HepG2 (cell line): ENCODE measurements around the gene DOK7. TPM values are rescaled to one million over a fixed set of nuclear protein-coding genes. Genes with fewer than 3 reads are reported as not detected.

Experiments used
- ATAC-seq: fragments of 200-7000 bp; cut with Tn5 transposase; 3 replicates; pipeline ENCODE4 v1.9.1; 2020; ENCODE audit warnings: mild to moderate bottlenecking, moderate library complexity
- BruUV-seq: library from RNA; stranded (reverse); fragments of 400-500 nt; replicated peaks from 2 replicates; lab custom pipeline; 2021; lab: Mats Ljungman, UMichigan
- CTCF ChIA-PET: fragments of 300-600 bp; formaldehyde crosslinking; extraction: SDS; loops from one replicate; lab custom pipeline; 2021; ENCODE audit warnings: low total read pairs, inconsistent platforms, low intra/inter-chr PET ratio; lab: Yijun Ruan, JAX
- POLR2A ChIA-PET: fragments of 350-600 bp; sonication (Branson Sonifier 250); formaldehyde crosslinking; loops from one replicate; lab custom pipeline; 2020; ENCODE audit warnings: antibody characterized with exemption, inconsistent platforms; lab: Yijun Ruan, JAX
- DNase-seq: peaks from one replicate; pipeline ENCODE4 v3.0.0-alpha.2; 2015; ENCODE audit warnings: low spot score
- FAIRE-seq: peaks from 3 replicates; lab custom pipeline; 2011; peaks lifted over from hg19 to GRCh38; lab: Jason Lieb, UNC
- H2AFZ ChIP-seq: one replicate; pipeline ENCODE4 v1.6.1; 2011; ENCODE audit warnings: low read length, inconsistent platforms
- H3K27ac ChIP-seq: fragments of 300-600 bp; 3 replicates; pipeline ENCODE4 v1.8.0; 2011; ENCODE audit warnings: mixed run types, mild to moderate bottlenecking, mixed read lengths, low read length, inconsistent platforms; ENCODE audit not compliant: insufficient read depth; ENCODE audit errors: extremely low read length
- H3K27me3 ChIP-seq, 2 experiments: fragments of 200-600 bp in 1 of 2; 2 replicates in 1 of 2; 3 replicates in 1 of 2; pipeline versions ENCODE4 v1.6.0 to v1.8.0; 2011; ENCODE audit warnings: low read length in 2 of 2, mild to moderate bottlenecking in 2 of 2, moderate library complexity in 2 of 2, inconsistent platforms in 1 of 2; ENCODE audit not compliant: insufficient read depth in 2 of 2, control insufficient read depth in 1 of 2
- H3K36me3 ChIP-seq, 2 experiments: fragments of 200-600 bp in 1 of 2; replicated peaks in 1 of 2; 2 replicates in 1 of 2; 3 replicates in 1 of 2; pipeline versions ENCODE4 v1.5.1 to v1.8.0; 2011; ENCODE audit warnings: low read length in 2 of 2, inconsistent platforms in 1 of 2; ENCODE audit not compliant: insufficient read depth in 2 of 2, control insufficient read depth in 1 of 2
- H3K4me1 ChIP-seq: 2 replicates; pipeline ENCODE4 v1.5.1; 2012; ENCODE audit warnings: low read length, inconsistent platforms; ENCODE audit not compliant: insufficient read depth
- H3K4me2 ChIP-seq: 2 replicates; pipeline ENCODE4 v1.6.0; 2011; ENCODE audit warnings: low read depth, low read length, inconsistent platforms
- H3K4me3 ChIP-seq, 3 experiments: fragments of 200-600 bp in 1 of 3; sonication (generic), shearing (Covaris generic) in 1 of 3; replicated peaks in 1 of 3; 2 replicates each; pipeline ENCODE4 v1.5.1; 2011 to 2016; ENCODE audit warnings: low read length in 3 of 3, inconsistent platforms in 2 of 3, low read depth in 2 of 3, mild to moderate bottlenecking in 2 of 3, control low read depth in 1 of 3, mixed read lengths in 1 of 3; ENCODE audit not compliant: insufficient read depth in 1 of 3
- H3K79me2 ChIP-seq: one replicate; pipeline ENCODE4 v1.6.1; 2011; ENCODE audit warnings: low read length, inconsistent platforms; ENCODE audit not compliant: insufficient read depth
- H3K9ac ChIP-seq: 2 replicates; pipeline ENCODE4 v1.6.0; 2011; ENCODE audit warnings: mild to moderate bottlenecking, low read depth, low read length, inconsistent platforms; ENCODE audit not compliant: insufficient read depth
- H3K9me3 ChIP-seq: 2 replicates; pipeline ENCODE4 v1.5.1; 2012; ENCODE audit warnings: mild to moderate bottlenecking, low read length
- H4K20me1 ChIP-seq: 2 replicates; pipeline ENCODE4 v1.6.0; 2011; ENCODE audit warnings: inconsistent platforms, mild to moderate bottlenecking, low read length, moderate library complexity; ENCODE audit not compliant: insufficient read depth
- AGO2 ChIP-seq: fragments of 200-400 bp; formaldehyde crosslinking; optimal IDR thresholded peaks from 2 replicates; pipeline ENCODE3; 2017; ENCODE audit warnings: mild to moderate bottlenecking, low read depth, low read length, moderate library complexity
- RBFOX2 ChIP-seq: fragments of 200-400 bp; formaldehyde crosslinking; IDR thresholded peaks from 2 replicates; pipeline ENCODE4 v1.6.1; 2017; ENCODE audit warnings: low read depth, mild to moderate bottlenecking, low read length
- ZBTB38 ChIP-seq: sonication (generic); formaldehyde crosslinking; IDR thresholded peaks from 2 replicates; pipeline ENCODE4 v1.5.1; 2020; ENCODE audit warnings: mild to moderate bottlenecking, missing genetic modification reagents
- ZBTB49 ChIP-seq: sonication (generic); formaldehyde crosslinking; IDR thresholded peaks from 2 replicates; pipeline ENCODE4 v1.4.0; 2020; ENCODE audit warnings: missing genetic modification reagents, borderline replicate concordance
- ZNF460 ChIP-seq: sonication (generic); formaldehyde crosslinking; IDR thresholded peaks from 2 replicates; pipeline ENCODE4 v1.5.1; 2020; ENCODE audit warnings: missing genetic modification reagents, mild to moderate bottlenecking, borderline replicate concordance
- ZNF572 ChIP-seq: sonication (generic); formaldehyde crosslinking; IDR thresholded peaks from 2 replicates; pipeline ENCODE4 v1.5.1; 2020; ENCODE audit warnings: mild to moderate bottlenecking, missing genetic modification reagents
- WGBS: methylation state at CpG from one replicate; pipeline ENCODE4 v1.1.6; 2017; ENCODE audit warnings: low lambda C conversion rate; 5-methylcytosine and 5-hydroxymethylcytosine counted together
- in situ Hi-C: cut with HindIII; loops from 2 replicates; pipeline ENCODE4 v1.10.0; 2017; ENCODE audit warnings: low pct_unique_long_range_greater_than_20kb; ENCODE audit not compliant: extremely low pct_ligation_motif_present
- intact Hi-C: fragments of 100-400 bp; cut with micrococcal nuclease; formaldehyde crosslinking; loops from one replicate; pipeline ENCODE4 v1.10.0; 2022; ENCODE audit not compliant: unreplicated experiment
- polyA plus RNA-seq, 8 experiments: library from polyadenylated mRNA; depleted of rRNA in 3 of 8; stranded (reverse) in 7 of 8; unstranded in 1 of 8; fragments of >200 nt; fragmentation: Illumina TruSeq in 4 of 8; extraction: Trizol in 4 of 8; gene quantifications; 2 replicates each; pipeline versions ENCODE4 v1.2.1 to v1.2.3, GENCODE V29; 2011 to 2016; ENCODE audit warnings: low read depth in 4 of 8, missing spikeins in 1 of 8, mixed read lengths in 1 of 8; ENCODE audit not compliant: insufficient read depth in 1 of 8
- total RNA-seq, 5 experiments: library from RNA; depleted of rRNA; stranded (reverse); fragments of >200 nt; fragmentation: Illumina TruSeq; extraction: Trizol; gene quantifications; 2 replicates each; pipeline ENCODE4 v1.2.3, GENCODE V29; 2016; ENCODE audit warnings: low read depth in 1 of 5

DOK7 gene
- total and polyA plus RNA-seq, 2 of the 13 experiments (the other 11 are each of a cell fraction or from before 2014, with no cell fraction given) = 0.03 to 0.07 TPM

GRCh38 chr4:3520796-3521600, 57.9 kb downstream of the DOK7 start:
- Histone ChIP-seq H3K4me3 (no peak overlapping the region), H3K9me3 (no peaks in the 10 kb centered on the region), H3K27ac (no peak overlapping the region), H3K4me2 (no peak overlapping the region), H2AFZ (no peak overlapping the region), H3K79me2 (no peaks in the 10 kb centered on the region), H3K36me3 (peaks cover 52 to 75% of the 10 kb centered on the region in 2 experiments), H4K20me1 (no peaks in the 10 kb centered on the region), H3K9ac (no peak overlapping the region), H3K27me3 (no peaks in the 10 kb centered on the region), H3K4me1 (no peaks in the 10 kb centered on the region)
- WGBS = 97% methylated on average over 15 of the region's 31 CpGs
- FAIRE-seq (no peak), DNase-seq (no peak), ATAC-seq (no peak)
- no peak for TF ChIP-seq ZBTB38 (CRISPR knock-in tag)
- no peak for TF ChIP-seq ZBTB49 (CRISPR knock-in tag)
- TF ChIP-seq ZNF460 (CRISPR knock-in tag) = no peak
- no peak for TF ChIP-seq ZNF572 (CRISPR knock-in tag)
- peak; percentile 72 for TF ChIP-seq AGO2
- TF ChIP-seq RBFOX2 = peak; percentile 36; the same call in 1 of the 2 replicates
- POLR2A ChIA-PET = no interaction called here
- intact Hi-C loops (no loop called here), in situ Hi-C loops (no loop called here)
- no TSS peak for BruUV-seq
- CTCF ChIA-PET = no interaction called here
